OCI-LY3 (cell line): ENCODE measurements around the gene MPRIP.

Experiments
- CTCF ChIP-seq: fragments of 200-600, 300-600 bp; sonication (generic); IDR thresholded peaks from 2 replicates; pipeline ENCODE4 v1.5.1; 2014; ENCODE audit warnings: antibody characterized with exemption, low read length, low read depth
- EZH2phosphoT487 ChIP-seq: fragments of 200-600 bp; shearing (Covaris generic); IDR thresholded peaks from 2 replicates; pipeline ENCODE4 v1.6.1; 2018; ENCODE audit warnings: antibody characterized with exemption, mixed run types, low read depth

- TF ChIP-seq CTCF (no peak), EZH2phosphoT487 (no peak)
These were observed 98.3 kb downstream of the MPRIP start for GRCh38 chr17:17140590-17140980.
